ENCODE measurements around the gene NUAK2.
"Not testable (repeated sequence)": the region's sequence is repeated elsewhere in the genome, so short reads cannot be mapped to it uniquely, and the experiment has no call there.

Gene NUAK2

DNA sequence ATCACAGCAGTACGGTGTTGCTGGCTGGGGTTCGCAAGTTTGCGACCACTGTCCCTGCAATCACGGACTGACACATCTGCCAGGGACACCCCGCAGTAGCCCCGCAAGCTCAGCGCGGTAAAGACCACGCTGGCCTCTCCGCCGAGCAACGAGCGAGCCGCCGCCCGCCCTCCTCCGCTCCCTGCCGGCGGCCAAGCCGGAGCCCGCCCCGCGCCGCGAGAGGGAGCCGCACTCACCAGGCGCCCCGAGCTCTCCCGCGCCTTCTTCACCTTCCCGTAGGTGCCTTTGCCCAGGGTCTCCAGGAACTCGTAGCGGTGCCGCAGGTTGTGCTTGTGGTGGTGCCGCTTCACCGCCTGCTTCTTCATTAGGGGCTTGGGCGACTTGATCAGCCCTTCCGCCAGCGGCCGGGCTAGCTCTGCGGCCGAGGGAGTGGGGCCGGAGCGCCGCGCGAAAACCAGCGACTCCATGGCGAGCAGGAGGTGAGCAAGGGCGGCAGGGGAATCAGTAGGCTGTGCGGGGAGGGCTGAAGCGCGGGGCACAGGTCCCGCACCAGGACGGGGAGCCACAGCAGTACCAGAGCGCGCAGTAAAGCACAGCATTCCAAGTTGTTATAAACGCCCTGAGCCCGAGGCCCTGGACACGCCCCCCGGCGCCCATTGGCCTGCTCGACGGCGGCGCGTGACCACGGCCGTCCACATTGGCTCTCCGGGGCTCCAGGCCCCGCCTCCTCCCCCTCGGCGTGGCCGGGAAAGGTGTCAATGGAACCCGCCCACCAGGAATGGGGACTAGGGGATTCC is at the start of gene NUAK2:
Gene NUAK2 (minus strand): TSS at position 584 of the 797 bp plus-strand sequence. CDS start 117 bp downstream, at position 467.
- DNase-seq, result peak; percentile 52

- no peak for DNase-seq
Measured at GRCh38 chr1:205370780-205371179, 49.2 kb upstream of the NUAK2 start.

DNA sequence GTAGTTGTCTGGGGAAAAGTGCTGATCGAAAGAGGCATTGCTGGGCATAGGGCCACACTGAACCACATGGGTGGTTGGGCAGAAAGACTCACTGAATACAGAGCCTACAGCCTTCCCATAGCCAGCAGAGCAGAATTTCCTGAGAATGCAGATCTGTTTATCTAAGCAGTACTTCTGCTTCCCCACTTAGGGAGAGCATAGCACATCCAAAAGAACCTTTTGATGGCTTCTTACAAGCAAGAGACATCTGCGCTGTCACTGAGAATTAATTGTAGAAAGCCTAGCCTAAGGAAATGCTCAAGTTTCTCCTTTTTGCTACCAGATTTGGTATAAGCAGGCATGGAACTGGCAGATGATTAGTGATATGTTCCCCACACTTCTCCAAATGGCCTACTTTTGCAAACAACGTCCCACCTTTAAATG is 48.2 kb upstream of the NUAK2 start:
- no peak for DNase-seq

- no peak for DNase-seq
Measured at GRCh38 chr1:205368478-205368877, 46.9 kb upstream of the NUAK2 start.

DNA sequence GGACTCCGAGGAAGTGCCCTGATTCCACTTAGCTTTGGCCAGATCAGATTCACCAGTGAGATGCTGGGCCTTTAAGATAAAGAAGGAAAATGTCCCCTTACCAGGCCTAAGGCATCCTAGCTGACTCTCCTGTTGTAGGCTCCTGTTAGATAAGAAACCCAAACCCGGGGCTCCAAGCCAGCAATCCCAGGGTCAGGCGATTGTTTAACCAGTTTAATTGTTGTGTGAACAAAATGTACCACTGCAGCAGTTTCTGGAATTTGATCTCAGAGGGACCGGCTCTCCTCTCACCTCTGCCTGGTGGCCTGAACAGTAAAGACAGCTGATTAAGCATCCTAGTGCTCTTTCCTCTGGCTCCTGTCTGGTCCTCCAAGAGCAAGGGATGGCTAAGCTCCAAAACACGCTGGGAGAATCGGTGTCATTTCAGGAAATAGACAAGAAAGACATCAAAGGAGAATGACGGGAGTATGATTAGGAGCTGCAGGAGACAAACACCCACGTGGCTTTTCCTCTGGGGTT is 44.5 kb upstream of the NUAK2 start:
- no peak for DNase-seq

DNA sequence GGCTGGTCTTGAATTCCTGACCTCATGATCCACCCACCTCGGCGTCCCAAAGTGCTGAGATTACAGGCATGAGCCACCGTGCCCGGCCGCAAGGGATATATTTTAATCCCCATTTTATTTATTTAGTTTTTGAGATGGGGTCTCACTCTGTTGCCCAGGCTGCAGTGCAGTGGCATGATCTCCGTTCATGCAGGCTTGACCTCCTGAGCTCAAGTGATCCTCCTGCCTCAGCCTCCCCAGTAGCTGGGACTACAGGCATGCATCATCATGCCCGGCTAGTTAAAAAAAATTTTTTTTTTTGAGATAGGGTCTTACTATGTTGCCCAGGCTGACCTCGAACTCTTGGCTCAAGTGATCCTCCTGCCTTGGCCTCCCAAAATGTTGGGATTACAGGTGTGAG is 43.5 kb upstream of the NUAK2 start:
- DNase-seq, result not testable (repeated sequence)

GRCh38 chr1:205360891-205361290 is 39.3 kb upstream of the NUAK2 start:
- DNase-seq, result no peak

- no peak for DNase-seq
Measured at GRCh38 chr1:205359771-205360565, 38.4 kb upstream of the NUAK2 start.

DNA sequence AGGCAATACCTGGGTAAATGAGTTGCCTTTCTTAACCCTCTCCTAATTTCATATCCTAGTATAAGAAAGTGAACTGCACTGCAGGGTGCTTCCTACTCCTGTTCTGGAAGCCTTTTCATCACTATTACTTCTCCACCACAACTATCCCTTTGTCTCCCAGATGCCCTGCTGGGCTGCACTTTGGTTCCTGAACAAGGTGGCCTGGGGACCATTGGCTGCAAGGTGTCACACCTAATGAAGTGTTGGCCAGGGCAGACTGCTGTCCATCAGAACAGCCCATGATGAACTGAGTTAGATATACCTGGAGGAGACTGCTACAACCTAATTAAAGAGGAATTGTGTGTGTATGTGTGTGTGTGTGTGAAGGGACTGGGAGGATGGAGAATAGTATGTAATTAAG is 37.0 kb upstream of the NUAK2 start:
- DNase-seq, result no peak

DNA sequence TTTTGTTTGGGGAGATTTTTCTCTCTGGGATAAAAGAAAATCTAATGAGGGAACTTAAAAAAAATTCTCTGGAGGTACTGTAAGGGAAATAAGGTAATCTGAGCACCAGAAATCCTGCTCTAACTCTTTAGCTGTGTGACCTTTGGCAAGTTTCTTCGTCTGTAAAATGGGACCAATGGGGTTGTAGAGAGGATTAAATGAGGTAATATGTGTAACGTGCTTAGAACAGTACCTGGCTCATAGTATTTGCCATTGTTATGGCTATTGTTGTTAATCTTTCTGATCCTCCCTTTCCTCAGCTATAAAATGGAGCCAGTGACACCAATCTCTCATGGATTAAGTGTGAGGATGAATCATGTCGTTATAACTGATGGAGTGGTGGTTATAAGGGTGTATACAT is 36.0 kb upstream of the NUAK2 start:
- DNase-seq, result no peak

GRCh38 chr1:205356440-205357139 is 35.0 kb upstream of the NUAK2 start, which contains the start of gene KLHDC8A:
KLHDC8A (minus strand) TSS chr1:205356922; CDS start chr1:205343604, 13,318 bp downstream.
- DNase-seq, result no peak

DNA sequence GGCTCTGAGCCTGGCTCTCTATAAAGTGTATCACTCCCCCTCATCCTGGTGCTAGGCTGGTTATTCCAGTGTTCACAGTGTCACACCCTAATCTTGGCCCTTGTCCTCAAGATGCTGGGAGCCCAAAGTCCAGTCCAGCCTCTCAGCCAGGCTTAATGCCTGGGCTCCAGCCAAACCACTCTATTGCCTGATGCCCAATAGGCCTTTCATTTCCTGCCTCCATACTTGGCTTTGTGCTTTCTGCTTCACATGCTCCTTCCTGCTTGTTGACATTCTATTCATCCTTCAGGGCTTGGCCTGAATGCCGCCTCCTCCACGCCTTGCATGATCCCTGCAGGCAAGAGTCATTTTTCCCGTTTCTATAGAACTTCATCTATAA is 33.5 kb upstream of the NUAK2 start:
- no peak for DNase-seq

GRCh38 chr1:205354259-205355074 is 32.9 kb upstream of the NUAK2 start:
- no peak for DNase-seq

DNA sequence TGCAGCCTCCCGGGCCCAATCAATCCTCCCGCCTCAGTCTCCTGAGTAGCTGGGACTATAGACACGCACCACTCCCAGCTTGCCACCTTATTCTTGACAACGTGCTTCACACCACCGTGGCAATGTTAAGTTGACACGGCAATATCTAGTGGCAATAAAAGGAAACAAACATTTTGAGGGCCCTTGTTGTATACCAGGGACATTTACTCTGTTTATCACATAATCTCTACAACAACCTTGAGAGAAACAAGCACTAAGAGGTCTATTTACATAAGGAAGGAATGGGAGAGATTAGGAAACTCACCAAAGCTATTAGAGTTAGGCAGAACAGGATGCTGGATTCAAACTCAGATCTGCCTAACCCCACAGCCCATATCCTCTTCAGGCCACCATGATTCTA is 32.1 kb upstream of the NUAK2 start:
- DNase-seq, result no peak

DNA sequence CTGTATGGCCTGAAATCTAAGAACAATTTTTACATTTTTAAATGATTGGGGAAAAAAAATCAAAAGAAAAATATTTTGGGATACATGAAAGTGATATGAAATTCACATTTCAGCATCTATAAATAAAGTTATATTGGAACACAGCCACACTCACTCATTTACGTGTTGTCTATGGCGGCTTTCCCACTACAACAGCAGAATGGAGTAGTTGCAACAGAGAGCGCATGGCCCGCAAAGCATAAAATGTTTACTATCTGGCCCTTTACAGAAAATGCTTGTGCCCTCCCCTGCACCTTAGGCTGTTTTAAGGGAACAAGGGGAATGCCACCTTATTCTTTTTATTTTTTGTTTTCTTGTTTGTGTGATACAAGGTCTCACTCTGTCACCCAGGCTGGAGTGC is 31.6 kb upstream of the NUAK2 start:
- no peak for DNase-seq

- DNase-seq, result peak; percentile 98
Measured at GRCh38 chr1:205351984-205352713, 30.6 kb upstream of the NUAK2 start.

GRCh38 chr1:205350691-205351141 is 29.2 kb upstream of the NUAK2 start:
- peak; percentile 22 for DNase-seq

- DNase-seq, result no peak
Measured at GRCh38 chr1:205350124-205350523, 28.6 kb upstream of the NUAK2 start.

GRCh38 chr1:205348554-205349487 is 27.3 kb upstream of the NUAK2 start:
- peak; percentile 89 for DNase-seq

- no peak for DNase-seq
Measured at GRCh38 chr1:205346956-205347574, 25.5 kb upstream of the NUAK2 start.

All from DMS 273 treated with DMSO at 0.1 percent for 48 hours (cell line).